ENCODE results near the gene PKP4. TPM values are rescaled to one million over a fixed set of nuclear protein-coding genes. Genes with fewer than 3 reads are reported as not detected.

The PKP4 gene
- total RNA-seq, 1 donor, result 62.2 TPM

GRCh38 chr2:158650646-158651357 lies 194.1 kb downstream of the PKP4 start:
- TF ChIP-seq CTCF (IDR thresholded peaks at IDR 0.05; ENCODE audit: insufficient read depth, low read depth, low read length), result no peak
- no peak overlapping the region for H3K4me3 ChIP-seq (ENCODE audit: low read depth, low read length)
- no peak for DNase-seq (ENCODE audit: low read depth)

- no peak for DNase-seq (ENCODE audit: low read depth)
- no peak overlapping the region for H3K4me3 ChIP-seq (ENCODE audit: low read depth, low read length)
- TF ChIP-seq CTCF (IDR thresholded peaks at IDR 0.05; ENCODE audit: insufficient read depth, low read depth, low read length), result no peak
Measured at GRCh38 chr2:158651358-158652057, 194.8 kb downstream of the PKP4 start.

GRCh38 chr2:158655628-158656027 lies 198.9 kb downstream of the PKP4 start:
- no peak overlapping the region for H3K4me3 ChIP-seq (ENCODE audit: low read depth, low read length)
- no peak for TF ChIP-seq CTCF (IDR thresholded peaks at IDR 0.05; ENCODE audit: insufficient read depth, low read depth, low read length)
- DNase-seq (ENCODE audit: low read depth), result no peak

GRCh38 chr2:158656492-158657229 lies 199.9 kb downstream of the PKP4 start:
- H3K4me3 ChIP-seq (ENCODE audit: low read depth, low read length), result no peak overlapping the region
- TF ChIP-seq CTCF (IDR thresholded peaks at IDR 0.05; ENCODE audit: insufficient read depth, low read depth, low read length), result no peak
- no peak for DNase-seq (ENCODE audit: low read depth)

- no peak for TF ChIP-seq CTCF (IDR thresholded peaks at IDR 0.05; ENCODE audit: insufficient read depth, low read depth, low read length)
- DNase-seq (ENCODE audit: low read depth), result no peak
- H3K4me3 ChIP-seq (ENCODE audit: low read depth, low read length), result no peak overlapping the region
Measured at GRCh38 chr2:158658396-158658795, 201.6 kb downstream of the PKP4 start.

GRCh38 chr2:158659483-158659882 lies 202.7 kb downstream of the PKP4 start:
- no peak for TF ChIP-seq CTCF (IDR thresholded peaks at IDR 0.05; ENCODE audit: insufficient read depth, low read depth, low read length)
- no peak overlapping the region for H3K4me3 ChIP-seq (ENCODE audit: low read depth, low read length)
- no peak for DNase-seq (ENCODE audit: low read depth)

All from fibroblast of villous mesenchyme (primary cell).